Liver (tissue), 9 donors: ENCODE results near the gene MSI2. TPM values are rescaled to one million over a fixed set of nuclear protein-coding genes. Genes with fewer than 3 reads are reported as not detected.

Experiments
- DNase-seq: peaks from one replicate; pipeline ENCODE4 v3.0.0-alpha.2; 2017; ENCODE audit warnings: low spot score
- H3K27ac ChIP-seq, 2 donors: one replicate each; pipeline ENCODE4 v1.7.0; 2013; ENCODE audit warnings: inconsistent platforms in 2 of 2, low read length in 2 of 2, control low read depth in 1 of 2, low read depth in 1 of 2, mild to moderate bottlenecking in 1 of 2
- H3K27me3 ChIP-seq, 4 donors: one replicate each; pipeline versions ENCODE4 v1.6.1 to v1.7.0; 2013; ENCODE audit warnings: low read length in 3 of 4, inconsistent platforms in 1 of 4, mild to moderate bottlenecking in 1 of 4, moderate library complexity in 1 of 4; ENCODE audit not compliant: control insufficient read depth in 4 of 4, insufficient read depth in 4 of 4
- H3K36me3 ChIP-seq, 4 donors: one replicate each; pipeline versions ENCODE4 v1.6.1 to v1.7.0; 2013; ENCODE audit warnings: low read length in 3 of 4, mild to moderate bottlenecking in 3 of 4, low read depth in 1 of 4, moderate library complexity in 1 of 4; ENCODE audit not compliant: control insufficient read depth in 4 of 4, insufficient read depth in 3 of 4
- H3K4me1 ChIP-seq, 4 donors: one replicate each; pipeline versions ENCODE4 v1.6.1 to v1.7.0; 2013; ENCODE audit warnings: low read length in 3 of 4, mild to moderate bottlenecking in 3 of 4, moderate library complexity in 1 of 4; ENCODE audit not compliant: control insufficient read depth in 4 of 4, insufficient read depth in 4 of 4
- H3K4me3 ChIP-seq, 3 donors: one replicate each; pipeline versions ENCODE4 v1.6.1 to v1.7.0; 2013; ENCODE audit warnings: low read length in 3 of 3, control low read depth in 1 of 3, low read depth in 1 of 3, mild to moderate bottlenecking in 1 of 3
- H3K9ac ChIP-seq, 2 donors: one replicate each; pipeline ENCODE4 v1.7.0; 2013; ENCODE audit warnings: low read length in 2 of 2, mild to moderate bottlenecking in 2 of 2, moderate library complexity in 2 of 2, control low read depth in 1 of 2, low read depth in 1 of 2
- H3K9me3 ChIP-seq, 4 donors: one replicate each; pipeline versions ENCODE4 v1.6.1 to v1.7.0; 2013; ENCODE audit warnings: low read length in 3 of 4; ENCODE audit not compliant: control insufficient read depth in 4 of 4
- EGR1 ChIP-seq, 2 donors: IDR thresholded peaks; 2 replicates each; pipeline ENCODE4 v1.6.1; 2016 to 2018; ENCODE audit warnings: antibody characterized with exemption in 2 of 2, low read depth in 2 of 2
- FOXA1 ChIP-seq: IDR thresholded peaks from 2 replicates; pipeline ENCODE4 v1.6.1; 2016; ENCODE audit warnings: antibody characterized with exemption
- FOXA2 ChIP-seq: IDR thresholded peaks from 2 replicates; pipeline ENCODE4 v1.6.1; 2016; ENCODE audit warnings: antibody characterized with exemption
- GABPA ChIP-seq, 2 donors: IDR thresholded peaks in 1 of 2; conservative IDR thresholded peaks in 1 of 2; 2 replicates each; pipeline ENCODE4 v1.6.1; 2016; ENCODE audit warnings: antibody characterized with exemption in 2 of 2, mild to moderate bottlenecking in 1 of 2, moderate library complexity in 1 of 2
- HNF4A ChIP-seq, 2 donors: conservative IDR thresholded peaks; 2 replicates each; pipeline ENCODE4 v1.6.1; 2016; ENCODE audit warnings: antibody characterized with exemption in 2 of 2, mild to moderate bottlenecking in 2 of 2
- HNF4G ChIP-seq: IDR thresholded peaks from 2 replicates; pipeline ENCODE4 v1.6.1; 2016; ENCODE audit warnings: antibody characterized with exemption
- JUND ChIP-seq, 2 donors: IDR thresholded peaks; 2 replicates each; pipeline ENCODE4 v1.6.1; 2016; ENCODE audit warnings: antibody characterized with exemption in 2 of 2
- NR2F2 ChIP-seq: IDR thresholded peaks from 2 replicates; pipeline ENCODE4 v1.6.1; 2016; ENCODE audit warnings: antibody characterized with exemption
- RXRA ChIP-seq, 2 donors: IDR thresholded peaks; 2 replicates each; pipeline ENCODE4 v1.6.1; 2017 to 2018; ENCODE audit warnings: antibody characterized with exemption in 2 of 2, mild to moderate bottlenecking in 1 of 2
- SP1 ChIP-seq: IDR thresholded peaks from 2 replicates; pipeline ENCODE4 v1.6.1; 2018; ENCODE audit warnings: antibody characterized with exemption, mild to moderate bottlenecking
- TAF1 ChIP-seq: conservative IDR thresholded peaks from 2 replicates; pipeline ENCODE4 v1.6.1; 2016; ENCODE audit warnings: antibody characterized with exemption, mild to moderate bottlenecking
- YY1 ChIP-seq: IDR thresholded peaks from 2 replicates; pipeline ENCODE4 v1.6.1; 2016; ENCODE audit warnings: antibody characterized with exemption, mild to moderate bottlenecking
- WGBS: extraction: QIAGEN DNeasy Blood & Tissue Kit; methylation state at CpG from one replicate; pipeline ENCODE4 v1.1.7; 2013; 5-methylcytosine and 5-hydroxymethylcytosine counted together
- polyA plus RNA-seq, 2 donors: library from polyadenylated mRNA; stranded (reverse) in 1 of 2; unstranded in 1 of 2; fragments of 200-250 nt in 1 of 2; fragments of >200 nt in 1 of 2; fragmentation: Nextera tagmentation in 1 of 2; extraction: Ambion mirVana in 1 of 2; gene quantifications; one replicate each; pipeline versions ENCODE4 v1.2.1 to v1.2.3, GENCODE V29; 2013 to 2015
- total RNA-seq, 2 donors: library from RNA; depleted of rRNA; stranded (reverse); fragments of >200 nt; gene quantifications; one replicate each; pipeline ENCODE4 v1.2.3, GENCODE V29; 2014
- TF ChIP-seq, protein P1 (sequence below): IDR thresholded peaks from 2 replicates; pipeline ENCODE4 v1.6.1; 2016; ENCODE audit warnings: antibody characterized with exemption
- TF ChIP-seq, protein P2 (sequence below): fragments of 150-350 bp; IDR thresholded peaks from 2 replicates; pipeline ENCODE4 v1.5.1; 2017; ENCODE audit warnings: improper control_type of control experiment, low read depth, low read length; ENCODE audit not compliant: missing input control
- TF ChIP-seq, protein P3 (sequence below): IDR thresholded peaks from 2 replicates; pipeline ENCODE4 v1.6.1; 2016; ENCODE audit warnings: antibody characterized with exemption
- TF ChIP-seq, protein P4 (sequence below): IDR thresholded peaks from 2 replicates; pipeline ENCODE4 v1.6.1; 2016; ENCODE audit warnings: antibody characterized with exemption
- TF ChIP-seq, protein P5 (sequence below): IDR thresholded peaks from 2 replicates; pipeline ENCODE4 v1.6.1; 2016; ENCODE audit warnings: antibody characterized with exemption, mild to moderate bottlenecking
- donor health status: healthy.
- donor health status: healthy.
- donor health status: healthy.
- donor health status: healthy.
- donor health status: healthy.

Gene MSI2
- total and polyA plus RNA-seq, 4 donors, result 5.7 to 15.6 (median 9.2) TPM

DNA sequence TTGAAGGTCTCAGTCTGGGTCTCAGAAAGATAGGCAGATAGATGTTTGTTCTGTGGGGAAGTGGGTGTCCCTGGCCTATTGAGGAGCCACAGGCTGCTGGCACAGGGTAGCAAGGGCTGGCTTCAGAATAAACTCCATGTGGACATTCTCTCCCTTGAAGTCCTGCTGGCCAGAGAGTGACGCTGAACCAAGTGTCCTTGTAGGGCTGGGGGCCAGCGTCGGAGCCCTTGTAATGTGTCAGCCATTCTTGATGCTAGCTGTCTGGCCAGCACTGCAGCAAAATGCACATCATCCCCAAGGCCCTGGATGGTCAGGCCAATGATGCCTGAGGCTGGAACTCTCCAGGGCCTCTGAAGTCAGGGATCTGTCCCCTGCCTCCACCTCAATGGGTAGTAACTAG lies 385.4 kb downstream of the MSI2 start:
- Histone ChIP-seq H3K9me3 (no peaks in the 10 kb centered on the region), H3K4me3 (no peak overlapping the region), H3K9ac (no peak overlapping the region), H3K36me3 (no peaks in the 10 kb centered on the region), H3K4me1 (no peaks in the 10 kb centered on the region), H3K27me3 (no peaks in the 10 kb centered on the region), H3K27ac (no peak overlapping the region)
- TF ChIP-seq YY1 (no peak), GABPA (IDR thresholded peaks at IDR 0.05 in 1 of 2, conservative IDR thresholded peaks at IDR 0.05 in 1 of 2) (no peak), SP1 (no peak), NR2F2 (no peak), RXRA (IDR thresholded peaks at IDR 0.05) (no peak), FOXA1 (no peak), FOXA2 (no peak)
- TF ChIP-seq, protein P1, sequence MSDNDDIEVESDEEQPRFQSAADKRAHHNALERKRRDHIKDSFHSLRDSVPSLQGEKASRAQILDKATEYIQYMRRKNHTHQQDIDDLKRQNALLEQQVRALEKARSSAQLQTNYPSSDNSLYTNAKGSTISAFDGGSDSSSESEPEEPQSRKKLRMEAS, result no peak
- TF ChIP-seq, protein P2, sequence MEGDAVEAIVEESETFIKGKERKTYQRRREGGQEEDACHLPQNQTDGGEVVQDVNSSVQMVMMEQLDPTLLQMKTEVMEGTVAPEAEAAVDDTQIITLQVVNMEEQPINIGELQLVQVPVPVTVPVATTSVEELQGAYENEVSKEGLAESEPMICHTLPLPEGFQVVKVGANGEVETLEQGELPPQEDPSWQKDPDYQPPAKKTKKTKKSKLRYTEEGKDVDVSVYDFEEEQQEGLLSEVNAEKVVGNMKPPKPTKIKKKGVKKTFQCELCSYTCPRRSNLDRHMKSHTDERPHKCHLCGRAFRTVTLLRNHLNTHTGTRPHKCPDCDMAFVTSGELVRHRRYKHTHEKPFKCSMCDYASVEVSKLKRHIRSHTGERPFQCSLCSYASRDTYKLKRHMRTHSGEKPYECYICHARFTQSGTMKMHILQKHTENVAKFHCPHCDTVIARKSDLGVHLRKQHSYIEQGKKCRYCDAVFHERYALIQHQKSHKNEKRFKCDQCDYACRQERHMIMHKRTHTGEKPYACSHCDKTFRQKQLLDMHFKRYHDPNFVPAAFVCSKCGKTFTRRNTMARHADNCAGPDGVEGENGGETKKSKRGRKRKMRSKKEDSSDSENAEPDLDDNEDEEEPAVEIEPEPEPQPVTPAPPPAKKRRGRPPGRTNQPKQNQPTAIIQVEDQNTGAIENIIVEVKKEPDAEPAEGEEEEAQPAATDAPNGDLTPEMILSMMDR, result no peak
- TF ChIP-seq, protein P3, sequence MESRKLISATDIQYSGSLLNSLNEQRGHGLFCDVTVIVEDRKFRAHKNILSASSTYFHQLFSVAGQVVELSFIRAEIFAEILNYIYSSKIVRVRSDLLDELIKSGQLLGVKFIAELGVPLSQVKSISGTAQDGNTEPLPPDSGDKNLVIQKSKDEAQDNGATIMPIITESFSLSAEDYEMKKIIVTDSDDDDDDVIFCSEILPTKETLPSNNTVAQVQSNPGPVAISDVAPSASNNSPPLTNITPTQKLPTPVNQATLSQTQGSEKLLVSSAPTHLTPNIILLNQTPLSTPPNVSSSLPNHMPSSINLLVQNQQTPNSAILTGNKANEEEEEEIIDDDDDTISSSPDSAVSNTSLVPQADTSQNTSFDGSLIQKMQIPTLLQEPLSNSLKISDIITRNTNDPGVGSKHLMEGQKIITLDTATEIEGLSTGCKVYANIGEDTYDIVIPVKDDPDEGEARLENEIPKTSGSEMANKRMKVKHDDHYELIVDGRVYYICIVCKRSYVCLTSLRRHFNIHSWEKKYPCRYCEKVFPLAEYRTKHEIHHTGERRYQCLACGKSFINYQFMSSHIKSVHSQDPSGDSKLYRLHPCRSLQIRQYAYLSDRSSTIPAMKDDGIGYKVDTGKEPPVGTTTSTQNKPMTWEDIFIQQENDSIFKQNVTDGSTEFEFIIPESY, result no peak
- TF ChIP-seq, protein P4, sequence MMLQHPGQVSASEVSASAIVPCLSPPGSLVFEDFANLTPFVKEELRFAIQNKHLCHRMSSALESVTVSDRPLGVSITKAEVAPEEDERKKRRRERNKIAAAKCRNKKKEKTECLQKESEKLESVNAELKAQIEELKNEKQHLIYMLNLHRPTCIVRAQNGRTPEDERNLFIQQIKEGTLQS, result no peak
- TF ChIP-seq, protein P5, sequence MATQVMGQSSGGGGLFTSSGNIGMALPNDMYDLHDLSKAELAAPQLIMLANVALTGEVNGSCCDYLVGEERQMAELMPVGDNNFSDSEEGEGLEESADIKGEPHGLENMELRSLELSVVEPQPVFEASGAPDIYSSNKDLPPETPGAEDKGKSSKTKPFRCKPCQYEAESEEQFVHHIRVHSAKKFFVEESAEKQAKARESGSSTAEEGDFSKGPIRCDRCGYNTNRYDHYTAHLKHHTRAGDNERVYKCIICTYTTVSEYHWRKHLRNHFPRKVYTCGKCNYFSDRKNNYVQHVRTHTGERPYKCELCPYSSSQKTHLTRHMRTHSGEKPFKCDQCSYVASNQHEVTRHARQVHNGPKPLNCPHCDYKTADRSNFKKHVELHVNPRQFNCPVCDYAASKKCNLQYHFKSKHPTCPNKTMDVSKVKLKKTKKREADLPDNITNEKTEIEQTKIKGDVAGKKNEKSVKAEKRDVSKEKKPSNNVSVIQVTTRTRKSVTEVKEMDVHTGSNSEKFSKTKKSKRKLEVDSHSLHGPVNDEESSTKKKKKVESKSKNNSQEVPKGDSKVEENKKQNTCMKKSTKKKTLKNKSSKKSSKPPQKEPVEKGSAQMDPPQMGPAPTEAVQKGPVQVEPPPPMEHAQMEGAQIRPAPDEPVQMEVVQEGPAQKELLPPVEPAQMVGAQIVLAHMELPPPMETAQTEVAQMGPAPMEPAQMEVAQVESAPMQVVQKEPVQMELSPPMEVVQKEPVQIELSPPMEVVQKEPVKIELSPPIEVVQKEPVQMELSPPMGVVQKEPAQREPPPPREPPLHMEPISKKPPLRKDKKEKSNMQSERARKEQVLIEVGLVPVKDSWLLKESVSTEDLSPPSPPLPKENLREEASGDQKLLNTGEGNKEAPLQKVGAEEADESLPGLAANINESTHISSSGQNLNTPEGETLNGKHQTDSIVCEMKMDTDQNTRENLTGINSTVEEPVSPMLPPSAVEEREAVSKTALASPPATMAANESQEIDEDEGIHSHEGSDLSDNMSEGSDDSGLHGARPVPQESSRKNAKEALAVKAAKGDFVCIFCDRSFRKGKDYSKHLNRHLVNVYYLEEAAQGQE, result no peak
- WGBS, result 99% methylated on average over 3 of the region's 3 CpGs
- no peak for DNase-seq

DNA sequence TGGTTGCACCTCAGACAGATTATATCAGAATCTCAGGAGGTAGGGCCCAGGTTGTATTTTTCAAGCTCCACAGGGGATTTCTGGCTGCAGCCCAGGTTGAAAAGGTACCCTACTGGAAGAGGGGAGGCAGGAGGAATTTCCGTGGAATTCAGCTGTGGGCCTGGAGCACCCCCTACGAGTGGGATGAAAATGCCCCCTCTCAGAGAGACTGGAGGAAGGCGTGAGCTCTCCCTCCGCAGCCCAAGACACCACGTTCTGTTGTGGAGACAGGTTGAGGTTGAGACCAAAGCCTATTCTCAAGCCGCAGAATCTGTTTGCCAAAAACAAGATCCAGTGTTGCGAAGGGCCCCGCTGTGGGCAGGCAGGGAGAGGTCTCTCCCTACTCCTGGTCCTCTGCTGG lies 386.7 kb downstream of the MSI2 start:
- Histone ChIP-seq H3K4me3 (no peak overlapping the region), H3K9me3 (no peaks in the 10 kb centered on the region), H3K4me1 (no peaks in the 10 kb centered on the region), H3K27ac (no peak overlapping the region), H3K9ac (no peak overlapping the region), H3K36me3 (no peaks in the 10 kb centered on the region), H3K27me3 (no peaks in the 10 kb centered on the region)
- no peak for TF ChIP-seq TAF1
- no peak for TF ChIP-seq EGR1 (IDR thresholded peaks at IDR 0.05; ENCODE audit: low read depth in 2 of 2)
- TF ChIP-seq FOXA1, result no peak
- TF ChIP-seq, protein P3, result no peak
- TF ChIP-seq RXRA (IDR thresholded peaks at IDR 0.05), result no peak
- TF ChIP-seq SP1, result no peak
- no peak for TF ChIP-seq FOXA2
- TF ChIP-seq, protein P4, result no peak
- no peak for TF ChIP-seq JUND (IDR thresholded peaks at IDR 0.05)
- TF ChIP-seq, protein P2, result no peak
- TF ChIP-seq, protein P1, result no peak
- TF ChIP-seq HNF4A (conservative IDR thresholded peaks at IDR 0.05), result no peak
- no peak for TF ChIP-seq HNF4G
- 95% methylated on average over 8 of the region's 8 CpGs for WGBS
- no peak for DNase-seq
